Transverse colon (tissue), 4 donors: ENCODE results near the gene CTCF.
A peak's percentile ranks its signal among the peaks of the same experiment; 100 is the strongest.

Experiments used
- CTCF ChIP-seq, 5 experiments: fragments of 200-600 bp in 3 of 5; fragments of 450-650 bp in 2 of 5; sonication (generic) in 3 of 5; IDR thresholded peaks; 1 replicate in 2 of 5; 2 replicates in 3 of 5; pipeline ENCODE4 v1.5.1; 2016 to 2017; ENCODE audit warnings: antibody characterized with exemption in 5 of 5, inconsistent platforms in 3 of 5, mild to moderate bottlenecking in 2 of 5, moderate library complexity in 1 of 5
- EP300 ChIP-seq: sonication (generic); formaldehyde crosslinking; IDR thresholded peaks from one replicate; pipeline ENCODE4 v1.6.1; 2017; ENCODE audit warnings: antibody characterized with exemption, low read depth
- POLR2A ChIP-seq: fragments of 450-650 bp; IDR thresholded peaks from one replicate; pipeline ENCODE4 v1.6.1; 2016; ENCODE audit warnings: antibody characterized with exemption, mild to moderate bottlenecking, moderate library complexity
- POLR2AphosphoS5 ChIP-seq, 3 donors: sonication (generic); formaldehyde crosslinking; IDR thresholded peaks; one replicate each; pipeline ENCODE4 v1.6.1; 2016; ENCODE audit warnings: antibody characterized with exemption in 3 of 3

GRCh38 chr16:67537270-67537635 is 25.1 kb upstream of the CTCF start:
- TF ChIP-seq CTCF (IDR thresholded peaks at IDR 0.05) (no peak), POLR2A (peak; percentile 39), POLR2AphosphoS5 (IDR thresholded peaks at IDR 0.05) (no peak), EP300 (no peak)
